Measurements from ENCODE around the gene ARL15.

DNA sequence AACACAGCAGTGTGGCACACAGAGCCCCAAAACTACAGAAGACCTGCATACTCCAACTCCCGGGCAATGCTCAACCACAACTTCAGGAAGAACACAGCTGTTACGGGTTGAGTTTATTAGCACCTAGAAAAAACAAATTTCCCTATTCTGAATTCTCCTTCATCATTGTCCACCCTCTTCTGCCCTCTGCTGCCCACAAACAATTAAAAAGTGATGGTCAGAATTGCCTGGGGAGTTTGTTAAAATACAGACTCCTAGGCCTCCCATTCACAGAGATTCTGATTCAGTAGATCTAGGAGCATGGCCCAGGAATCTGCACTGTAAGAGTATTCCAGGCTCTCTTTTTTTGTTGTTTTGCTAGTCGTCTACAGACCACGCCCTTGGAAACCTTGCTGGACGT lies 439.3 kb downstream of the ARL15 start:
- no peak for TF ChIP-seq POLR2A (IDR thresholded peaks at IDR 0.05; ENCODE audit: low read depth, low read length)
- TF ChIP-seq MAFK (IDR thresholded peaks at IDR 0.05; ENCODE audit: low read depth, low read length) = no peak
- TF ChIP-seq MAZ (IDR thresholded peaks at IDR 0.05; ENCODE audit: borderline replicate concordance, low read depth, low read length) = no peak
- 0 out of 2 replicates have a peak, but pooled peaks have one; percentile 19 for TF ChIP-seq CTCF (conservative IDR thresholded peaks at IDR 0.05; ENCODE audit: low read depth, low read length)
- TF ChIP-seq RCOR1 (IDR thresholded peaks at IDR 0.05; ENCODE audit: insufficient replicate concordance, low read length) = no peak
